Fibroblast of lung (primary cell): ENCODE measurements around the gene CMTR1.

Experiments
- CTCF ChIP-seq, 2 donors: IDR thresholded peaks in 1 of 2; conservative IDR thresholded peaks in 1 of 2; 1 replicate in 1 of 2; 2 replicates in 1 of 2; pipeline ENCODE4 v1.5.1; 2011 to 2012; ENCODE audit warnings: low read length in 2 of 2, control low read depth in 1 of 2, inconsistent platforms in 1 of 2, low read depth in 1 of 2, mild to moderate bottlenecking in 1 of 2
- EZH2 ChIP-seq: IDR thresholded peaks from 2 replicates; pipeline ENCODE4 v1.5.1; 2012; ENCODE audit warnings: low read length, control low read depth, mild to moderate bottlenecking; ENCODE audit errors: missing control alignments

GRCh38 chr6:37488476-37488875 is 55.5 kb downstream of the CMTR1 start:
- TF ChIP-seq CTCF (conservative IDR thresholded peaks at IDR 0.05 in 1 of 2, IDR thresholded peaks at IDR 0.05 in 1 of 2; ENCODE audit: low read depth in 1 of 2, low read length in 2 of 2) (no peak), EZH2 (no peak)
